SK-N-SH (cell line): ENCODE measurements around the gene REV1.

Experiments used
- CTCF ChIP-seq: fragments of 200-600 bp; sonication (generic); IDR thresholded peaks from 2 replicates; pipeline ENCODE4 v1.6.1; 2017; ENCODE audit warnings: antibody characterized with exemption, mild to moderate bottlenecking, moderate library complexity
- EP300 ChIP-seq, 2 experiments: IDR thresholded peaks; 2 replicates each; pipeline versions ENCODE4 v1.4.0 to v1.6.1; 2012; ENCODE audit warnings: borderline replicate concordance in 1 of 2, low read depth in 1 of 2, low read length in 1 of 2
- EZH2phosphoT487 ChIP-seq: fragments of 200-600 bp; sonication (generic); IDR thresholded peaks from 2 replicates; pipeline ENCODE4 v1.6.1; 2017; ENCODE audit warnings: low read depth, mixed run types, mild to moderate bottlenecking, antibody characterized with exemption, moderate library complexity, borderline replicate concordance
- FOXJ3 ChIP-seq: sonication (generic); formaldehyde crosslinking; IDR thresholded peaks from 2 replicates; pipeline ENCODE4 v1.5.1; 2020; ENCODE audit warnings: mild to moderate bottlenecking, missing genetic modification reagents
- GABPA ChIP-seq: IDR thresholded peaks from 2 replicates; pipeline ENCODE4 v1.4.0; 2012; ENCODE audit warnings: low read depth, mild to moderate bottlenecking
- PBX3 ChIP-seq: IDR thresholded peaks from 2 replicates; pipeline ENCODE4; 2012
- RFX5 ChIP-seq: IDR thresholded peaks from 2 replicates; pipeline ENCODE4 v1.6.1; 2012; ENCODE audit warnings: mild to moderate bottlenecking, improper control_type of control experiment, low read length
- SIN3A ChIP-seq: IDR thresholded peaks from 2 replicates; pipeline ENCODE4 v1.6.1; 2012; ENCODE audit warnings: low read depth, mild to moderate bottlenecking, low read length, moderate library complexity, borderline replicate concordance
- TEAD4 ChIP-seq: IDR thresholded peaks from 2 replicates; pipeline ENCODE4 v1.4.0; 2012; ENCODE audit warnings: mild to moderate bottlenecking, borderline replicate concordance; ENCODE audit not compliant: insufficient read depth
- USF2 ChIP-seq: fragments of 150-350 bp; IDR thresholded peaks from 2 replicates; pipeline ENCODE4 v1.6.1; 2017; ENCODE audit warnings: antibody characterized with exemption, low read length, low read depth, borderline replicate concordance

GRCh38 chr2:99399063-99399462 is 90.8 kb downstream of the REV1 start:
- no peak for TF ChIP-seq CTCF
- no peak for TF ChIP-seq TEAD4
- TF ChIP-seq RFX5 = no peak
- no peak for TF ChIP-seq USF2
- no peak for TF ChIP-seq PBX3
- TF ChIP-seq EP300 (IDR thresholded peaks at IDR 0.05; ENCODE audit: borderline replicate concordance in 1 of 2, low read depth in 1 of 2, low read length in 1 of 2) = peak in 1 of 2 experiments; percentile 69; a peak in 1 of 4 replicates
- no peak for TF ChIP-seq SIN3A
- peak; percentile 92 for TF ChIP-seq FOXJ3
- TF ChIP-seq GABPA = no peak
- TF ChIP-seq EZH2phosphoT487 = no peak
